Stimulated activated CD8-positive, alpha-beta memory T cell treated with anti-CD3 and anti-CD28 coated beads, Interleukin-12 subunit alpha, Interleukin-12 subunit beta, amount 100 ng/mL, for 1 hour (primary cell): ENCODE results near the gene MYLK3.
"Not testable (repeated sequence)": the region's sequence is repeated elsewhere in the genome, so short reads cannot be mapped to it uniquely, and the experiment has no call there.

Experiments used
- DNase-seq: peaks from one replicate; pipeline ENCODE4 v3.0.0-alpha.2; 2020; ENCODE audit warnings: low read depth

The MYLK3 gene

GRCh38 chr16:46689365-46690280, 58.5 kb downstream of the MYLK3 start, which contains the start of gene ORC6:
Gene ORC6 (plus strand): TSS chr16:46689659. CDS start chr16:46689706, 47 bp downstream.
- peak; percentile 95 for DNase-seq

DNA sequence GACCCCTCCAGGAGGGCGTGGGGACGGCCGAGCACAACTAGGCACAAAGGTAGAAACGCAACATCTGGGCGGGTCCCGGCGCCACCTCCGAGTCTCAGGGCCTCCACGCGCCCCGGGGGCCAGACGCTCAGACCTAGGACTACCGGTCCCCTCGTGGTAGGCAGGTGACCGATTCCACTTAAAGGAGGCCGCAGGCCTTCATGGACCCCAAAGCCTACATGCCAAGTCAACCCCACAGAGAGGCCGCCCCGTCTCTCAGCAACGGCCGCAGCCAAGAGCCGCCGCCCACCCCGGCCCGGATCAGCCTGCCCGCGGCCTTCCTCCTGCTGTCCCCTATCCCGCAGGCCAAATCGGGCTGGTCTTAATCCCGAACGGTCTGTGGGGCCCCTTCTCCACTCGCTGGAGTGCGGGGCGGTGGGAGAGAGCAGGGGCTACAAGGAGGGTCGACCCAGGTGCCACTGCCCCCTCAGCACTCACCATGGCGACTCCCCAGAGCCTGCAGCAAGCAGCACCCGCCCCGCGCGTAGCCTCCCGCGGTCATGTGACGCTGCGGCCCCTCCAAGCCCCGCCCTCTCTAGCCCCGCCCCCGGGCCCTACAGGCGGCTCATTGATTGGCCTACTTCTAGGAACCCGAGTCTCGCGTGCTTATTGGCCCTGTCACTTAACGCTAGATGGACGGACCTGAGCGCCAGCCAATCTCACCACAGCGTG, 59.3 kb downstream of the MYLK3 start, which contains the start of gene VPS35:
Gene VPS35, minus strand, starts transcription at position 525 of the 711 bp plus-strand sequence. Its CDS starts 45 bp downstream, at position 480.
- DNase-seq = peak; percentile 99

DNA sequence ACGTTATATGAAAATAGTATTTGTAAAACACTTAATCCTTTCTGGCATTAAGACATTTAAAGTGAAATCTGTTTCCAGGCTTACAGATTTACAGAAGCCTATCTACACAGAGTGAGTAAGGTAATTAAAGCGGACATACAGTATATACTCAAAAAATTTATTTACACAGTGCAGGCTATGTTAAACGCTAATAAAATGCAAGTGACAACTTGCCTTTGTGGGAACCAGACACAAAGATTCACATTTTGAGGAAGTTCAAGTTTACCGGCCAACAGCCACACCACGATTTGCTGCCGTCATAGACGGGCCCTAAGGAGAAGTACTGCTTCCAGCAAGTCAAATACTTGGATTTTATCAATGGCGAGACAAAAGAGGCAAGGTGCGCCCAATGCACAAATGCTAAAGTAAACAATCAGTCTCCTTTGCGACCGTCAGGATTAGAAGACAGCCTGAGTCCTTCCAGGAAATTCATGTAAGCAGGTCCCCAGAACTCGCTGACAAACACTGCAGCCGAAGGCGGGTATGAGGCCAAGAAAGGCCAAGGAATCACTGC, 60.0 kb downstream of the MYLK3 start:
- DNase-seq = no peak

DNA sequence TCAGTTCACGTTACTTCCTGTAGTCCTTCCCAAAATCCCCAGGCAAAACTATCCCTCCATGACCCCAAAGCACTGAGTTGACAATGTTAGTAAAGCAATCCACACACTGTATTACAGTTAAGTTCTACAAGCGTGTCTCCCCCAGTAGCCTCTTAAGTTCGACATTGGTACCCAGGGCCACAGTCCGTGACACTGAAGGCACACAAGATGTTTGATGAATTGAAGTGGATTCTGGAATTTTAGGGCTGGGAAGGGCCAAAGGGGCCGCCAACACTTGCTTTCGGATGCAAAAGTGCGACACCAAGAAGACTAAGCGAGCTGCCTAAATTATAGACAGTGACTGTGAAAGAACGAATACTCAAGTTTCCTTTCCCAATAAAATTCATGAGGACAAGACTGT, 60.7 kb downstream of the MYLK3 start:
- no peak for DNase-seq

- no peak for DNase-seq
Observed at GRCh38 chr16:46686815-46687473, 61.2 kb downstream of the MYLK3 start.

DNA sequence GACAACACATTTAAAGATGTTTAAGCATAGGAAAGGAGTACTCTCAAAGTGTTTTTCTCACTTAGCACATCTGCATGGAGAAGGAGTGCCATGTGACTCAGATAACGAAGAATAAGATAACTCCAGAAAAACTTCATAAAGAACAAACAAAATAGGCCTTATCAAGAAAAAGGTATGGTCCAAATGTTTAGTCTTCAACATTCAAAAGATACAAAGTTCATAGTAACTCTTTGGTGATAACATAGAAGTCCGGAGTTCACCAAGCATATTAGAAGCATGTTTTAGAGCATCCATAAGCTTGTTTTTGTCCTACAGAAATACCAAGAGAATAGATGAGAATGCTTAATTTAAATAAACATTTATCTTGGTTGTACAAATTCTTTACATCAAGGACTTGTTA, 66.3 kb downstream of the MYLK3 start:
- not testable (repeated sequence) for DNase-seq

DNA sequence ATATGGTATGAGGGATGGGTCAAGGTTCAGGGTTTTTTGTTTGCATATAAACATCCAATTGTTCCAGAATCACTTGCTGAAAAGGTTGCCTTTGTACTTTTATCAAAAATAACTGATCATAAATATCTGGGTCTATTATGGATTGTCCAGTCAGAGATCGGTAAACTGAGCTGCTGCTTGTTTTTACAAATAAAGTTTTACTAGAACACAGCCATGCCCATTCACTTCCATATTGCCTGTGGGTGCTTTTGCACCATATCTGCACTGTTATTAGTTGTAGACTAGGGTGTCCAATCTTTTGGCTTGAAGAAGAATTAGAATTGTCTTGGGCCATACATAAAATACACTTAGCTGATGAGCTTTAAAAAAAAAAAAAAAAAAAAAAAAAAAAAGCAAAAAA, 70.2 kb downstream of the MYLK3 start:
- DNase-seq = not testable (repeated sequence)

DNA sequence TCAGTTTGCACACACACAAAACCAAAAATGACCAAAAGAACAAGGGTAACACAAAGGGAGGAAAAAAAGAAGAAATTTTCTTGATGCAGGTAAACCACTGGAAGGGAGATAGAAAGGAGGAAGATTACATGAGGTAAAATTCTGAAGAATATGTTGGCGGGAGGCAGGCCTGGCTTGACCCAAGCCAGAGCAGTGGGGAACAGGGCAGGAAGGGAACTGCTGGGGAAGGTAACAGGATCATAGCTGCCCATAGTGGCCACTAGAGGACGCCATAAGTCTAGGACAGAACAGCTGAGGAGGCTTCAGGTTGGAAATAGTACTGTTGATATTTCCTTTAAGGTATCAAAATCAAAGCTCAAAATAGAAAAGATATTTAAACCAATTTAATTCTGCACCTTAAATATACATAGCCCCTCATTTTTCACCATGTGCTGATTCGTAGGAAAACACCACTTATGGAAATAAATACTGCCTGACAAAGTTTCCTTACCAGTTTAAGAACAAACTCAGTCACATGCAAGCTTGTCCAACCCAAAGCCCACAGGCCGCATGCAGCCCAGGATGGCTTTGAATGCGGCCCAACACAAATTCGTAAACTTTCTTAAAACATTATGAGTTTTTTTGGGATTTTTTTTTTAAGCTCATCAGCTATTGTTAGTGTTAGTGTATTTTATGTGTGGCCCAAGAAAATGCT, 74.7 kb downstream of the MYLK3 start:
- DNase-seq = peak; percentile 26

- no peak for DNase-seq
Observed at GRCh38 chr16:46662123-46662522, 86.0 kb downstream of the MYLK3 start.

- DNase-seq = no peak
Observed at GRCh38 chr16:46658925-46659324, 89.2 kb downstream of the MYLK3 start.
